HG03469 (cell line): ENCODE data around the gene ESYT3.

Experiments
- ATAC-seq: cut with Tn5 transposase; IDR thresholded peaks from one replicate; pipeline ENCODE4 v1.9.1; 2021; ENCODE audit warnings: mild to moderate bottlenecking, moderate library complexity, moderate number of reproducible peaks; ENCODE audit not compliant: unreplicated experiment

Gene ESYT3, protein sequence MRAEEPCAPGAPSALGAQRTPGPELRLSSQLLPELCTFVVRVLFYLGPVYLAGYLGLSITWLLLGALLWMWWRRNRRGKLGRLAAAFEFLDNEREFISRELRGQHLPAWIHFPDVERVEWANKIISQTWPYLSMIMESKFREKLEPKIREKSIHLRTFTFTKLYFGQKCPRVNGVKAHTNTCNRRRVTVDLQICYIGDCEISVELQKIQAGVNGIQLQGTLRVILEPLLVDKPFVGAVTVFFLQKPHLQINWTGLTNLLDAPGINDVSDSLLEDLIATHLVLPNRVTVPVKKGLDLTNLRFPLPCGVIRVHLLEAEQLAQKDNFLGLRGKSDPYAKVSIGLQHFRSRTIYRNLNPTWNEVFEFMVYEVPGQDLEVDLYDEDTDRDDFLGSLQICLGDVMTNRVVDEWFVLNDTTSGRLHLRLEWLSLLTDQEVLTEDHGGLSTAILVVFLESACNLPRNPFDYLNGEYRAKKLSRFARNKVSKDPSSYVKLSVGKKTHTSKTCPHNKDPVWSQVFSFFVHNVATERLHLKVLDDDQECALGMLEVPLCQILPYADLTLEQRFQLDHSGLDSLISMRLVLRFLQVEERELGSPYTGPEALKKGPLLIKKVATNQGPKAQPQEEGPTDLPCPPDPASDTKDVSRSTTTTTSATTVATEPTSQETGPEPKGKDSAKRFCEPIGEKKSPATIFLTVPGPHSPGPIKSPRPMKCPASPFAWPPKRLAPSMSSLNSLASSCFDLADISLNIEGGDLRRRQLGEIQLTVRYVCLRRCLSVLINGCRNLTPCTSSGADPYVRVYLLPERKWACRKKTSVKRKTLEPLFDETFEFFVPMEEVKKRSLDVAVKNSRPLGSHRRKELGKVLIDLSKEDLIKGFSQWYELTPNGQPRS

GRCh38 chr3:138434276-138434874, at the start of gene ESYT3:
Gene ESYT3 (plus strand): TSS chr3:138434616. CDS start chr3:138434799, 183 bp downstream.
- ATAC-seq, result no peak

GRCh38 chr3:138384976-138385375, 49.4 kb upstream of the ESYT3 start:
- ATAC-seq, result no peak

GRCh38 chr3:138389144-138389601, 45.2 kb upstream of the ESYT3 start:
- no peak for ATAC-seq

DNA sequence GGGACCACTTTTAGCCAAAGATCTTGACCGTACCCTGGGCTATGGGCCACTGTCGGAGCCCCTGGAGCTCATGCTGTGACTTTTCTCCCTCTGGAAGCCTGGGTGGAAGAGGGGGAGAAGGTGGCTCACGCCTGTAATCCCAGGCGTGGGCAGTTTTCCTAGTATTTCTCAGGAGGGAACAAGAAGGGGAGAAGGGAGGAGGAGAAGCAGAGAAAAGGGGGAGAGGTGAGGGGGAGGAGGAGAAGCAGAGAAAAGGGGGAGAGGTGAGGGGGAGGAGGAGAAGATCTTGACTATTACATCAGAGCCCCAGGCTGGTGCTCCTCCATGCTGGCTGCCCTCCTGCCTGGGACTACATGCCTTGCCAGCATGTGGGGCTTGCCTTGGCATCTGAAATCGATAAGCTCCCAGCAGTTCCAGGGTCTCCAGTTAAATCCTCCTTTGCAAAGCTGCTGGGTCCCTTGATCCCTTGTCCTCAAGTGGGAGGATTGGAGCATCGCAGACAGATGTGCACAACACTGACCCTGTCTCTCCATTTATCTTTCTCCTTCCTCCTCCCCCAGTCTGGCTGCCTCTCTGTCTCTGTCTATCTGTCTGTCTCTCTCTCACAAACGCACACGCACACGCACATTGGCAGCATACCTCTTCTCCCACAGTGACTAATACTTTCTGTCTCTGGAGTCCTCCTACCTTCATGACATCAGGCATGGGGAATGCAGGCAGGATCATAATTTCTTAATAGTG, 44.4 kb upstream of the ESYT3 start:
- ATAC-seq, result no peak

GRCh38 chr3:138390582-138390932, 43.9 kb upstream of the ESYT3 start:
- ATAC-seq, result no peak

DNA sequence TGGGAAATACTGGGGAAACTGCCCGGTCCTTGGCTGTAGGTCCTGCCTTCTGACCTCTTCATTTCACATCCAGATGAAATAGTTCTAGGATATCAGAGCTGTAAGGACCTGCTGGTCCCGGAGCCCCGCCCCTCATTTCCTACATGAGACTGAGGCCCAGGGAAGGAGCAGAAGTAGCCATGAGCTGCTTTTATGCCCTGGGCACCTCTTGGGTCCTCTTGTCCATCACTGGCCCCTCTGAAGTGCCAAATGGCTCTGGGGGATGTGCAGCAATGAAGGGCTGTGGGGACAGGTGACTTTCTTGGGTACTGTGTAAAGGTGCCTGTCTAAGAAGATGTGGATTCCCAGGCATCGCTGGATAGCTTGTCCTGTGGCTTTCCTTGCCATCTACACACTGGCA, 40.3 kb upstream of the ESYT3 start:
- no peak for ATAC-seq

GRCh38 chr3:138394686-138395085, 39.7 kb upstream of the ESYT3 start:
- ATAC-seq, result no peak

DNA sequence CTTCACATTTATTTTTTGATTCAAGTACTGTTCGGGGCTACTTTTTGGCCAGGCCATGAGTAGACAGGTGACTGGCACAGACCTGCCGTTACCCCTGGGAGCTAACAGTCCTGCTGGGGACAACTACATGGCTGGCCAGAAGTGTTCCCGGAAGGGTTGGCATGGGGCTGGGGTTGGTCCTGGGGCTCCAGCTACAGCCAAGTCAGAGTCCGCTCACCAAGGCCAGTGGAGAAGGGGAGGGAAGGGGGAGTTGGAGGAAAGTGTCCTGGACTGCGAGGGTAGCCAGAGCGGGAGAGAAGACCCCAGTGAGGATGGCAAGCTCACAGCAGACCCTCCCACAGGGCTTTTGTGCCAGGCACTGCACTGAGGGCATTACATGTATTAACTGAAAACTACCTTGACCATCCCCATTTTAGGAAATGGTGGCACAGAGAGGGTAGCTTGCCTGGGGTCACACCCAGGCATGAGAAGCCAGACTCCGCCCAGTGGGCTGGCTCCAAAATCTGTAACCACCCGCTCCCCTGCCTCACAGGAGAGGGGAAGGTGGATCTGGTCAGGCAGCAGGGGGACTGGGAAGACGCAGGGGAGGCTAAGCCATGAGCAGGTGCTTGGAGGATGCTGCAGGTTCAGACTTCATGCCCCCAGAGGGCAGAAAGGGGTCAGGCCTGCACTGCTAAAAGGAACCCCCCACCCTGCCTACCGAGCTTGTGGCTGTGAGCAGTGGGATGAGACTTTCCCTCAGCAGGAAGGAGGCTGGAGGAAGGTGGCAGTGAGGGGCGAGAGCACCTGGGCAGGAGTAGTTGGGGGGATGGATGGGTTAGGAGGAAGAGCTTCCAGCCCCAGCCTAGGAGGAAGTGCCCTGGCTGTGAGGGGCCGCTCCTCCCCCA, 38.3 kb upstream of the ESYT3 start:
- no peak for ATAC-seq

DNA sequence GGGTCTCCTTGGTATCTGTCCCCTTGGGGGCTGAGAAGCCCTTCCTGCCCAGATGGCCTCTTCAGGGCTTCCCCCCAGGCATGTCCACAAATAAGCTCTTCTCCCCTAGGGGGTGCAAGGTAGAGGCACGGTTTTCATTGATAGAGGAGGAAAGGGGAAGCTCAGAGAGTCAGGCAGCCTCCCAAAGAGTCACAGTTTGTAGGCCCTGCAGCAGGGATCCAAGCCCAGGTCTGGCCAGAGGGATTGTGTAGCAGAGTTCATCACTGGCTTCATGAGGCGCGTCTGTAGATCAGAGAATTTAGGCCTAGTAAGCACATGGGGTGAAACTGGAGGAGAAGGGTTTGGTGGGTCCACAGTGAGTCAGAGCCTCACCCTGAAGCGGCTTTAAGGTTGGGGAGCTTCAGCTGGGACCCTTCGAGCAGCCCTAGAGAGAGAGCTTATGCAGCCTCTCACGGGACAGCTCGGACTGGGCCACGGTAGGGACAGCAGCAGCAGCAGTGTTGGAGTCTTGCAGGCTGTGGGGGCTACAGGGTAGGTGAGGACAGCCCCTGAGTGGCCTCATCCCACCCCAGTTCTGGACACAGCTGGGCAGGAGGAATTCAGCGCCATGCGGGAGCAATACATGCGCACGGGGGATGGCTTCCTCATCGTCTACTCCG, 37.5 kb upstream of the ESYT3 start:
- ATAC-seq, result no peak

DNA sequence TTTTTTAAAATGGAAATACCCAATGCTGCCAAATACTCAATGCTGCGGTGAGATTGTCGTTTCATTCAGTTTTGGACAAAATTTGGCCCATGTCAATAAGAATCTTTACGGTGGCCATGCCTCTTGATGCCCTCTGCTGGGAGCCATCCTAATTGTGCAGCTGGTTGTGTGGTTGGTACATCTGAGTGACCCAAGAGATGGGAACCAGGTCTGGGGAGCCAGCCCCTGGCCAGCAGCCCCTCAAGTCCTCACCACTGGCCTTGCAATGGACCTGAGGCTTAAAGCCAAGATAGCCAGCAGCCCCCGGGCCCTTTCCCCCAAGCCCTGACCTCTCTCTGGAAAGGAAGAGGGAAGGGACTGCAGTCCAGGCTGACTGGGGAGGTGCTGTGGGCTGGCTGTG, 36.4 kb upstream of the ESYT3 start:
- no peak for ATAC-seq

DNA sequence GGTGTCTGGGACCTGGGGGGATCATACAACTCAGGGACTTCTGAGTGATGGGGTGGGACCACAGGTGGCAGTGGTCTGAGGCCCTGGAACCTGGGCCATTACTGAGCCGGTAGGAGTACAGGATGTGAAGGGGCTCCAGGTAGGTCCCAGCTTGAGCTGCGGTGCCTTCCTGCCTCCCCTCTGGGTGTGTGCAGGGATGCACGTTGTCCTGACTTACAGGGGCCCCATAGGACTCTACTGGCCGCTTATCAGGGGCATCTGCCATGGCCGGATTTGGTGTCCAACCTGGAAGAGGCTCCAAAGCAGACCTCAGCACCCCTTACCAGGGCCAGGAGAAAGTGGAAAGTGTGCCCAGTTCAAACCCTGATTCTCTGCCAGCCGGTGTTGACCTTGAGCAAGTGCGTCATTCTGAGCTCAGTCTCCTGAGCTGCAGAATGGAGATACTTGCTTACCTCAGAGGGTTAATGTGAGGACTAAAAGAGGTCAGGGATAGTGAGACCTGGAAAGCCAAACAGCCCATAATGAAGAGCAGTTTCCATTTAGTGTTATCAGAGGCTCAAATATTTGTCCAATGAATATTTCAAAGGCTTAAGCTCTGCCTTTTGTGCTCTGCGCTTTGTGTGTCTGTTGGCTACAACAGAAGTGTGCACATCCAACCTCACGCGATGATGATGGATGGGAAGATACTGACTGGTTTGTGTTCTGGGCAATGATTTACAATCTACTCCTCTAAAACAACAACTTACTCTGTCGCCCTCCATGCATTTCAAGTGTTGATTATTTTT, 35.4 kb upstream of the ESYT3 start:
- ATAC-seq, result no peak

DNA sequence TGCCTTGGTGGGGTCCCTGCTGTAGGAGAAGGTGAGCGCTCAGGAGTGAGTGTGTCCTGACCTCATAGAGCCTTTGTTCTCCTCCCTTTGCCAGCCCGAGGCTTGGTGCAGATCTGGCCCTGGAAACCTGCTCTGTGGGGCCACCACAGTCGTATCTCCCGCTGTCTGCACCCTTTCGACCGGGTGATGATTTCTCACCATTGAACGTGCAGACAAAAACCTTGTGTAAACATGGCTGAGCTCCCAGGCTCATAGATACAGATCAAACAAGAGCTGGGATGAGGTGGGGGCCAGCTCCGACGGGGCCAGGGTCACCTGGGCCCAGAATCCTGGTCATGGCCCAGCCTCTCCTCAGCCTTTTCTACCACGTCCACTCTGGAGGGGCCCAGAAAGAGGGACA, 34.6 kb upstream of the ESYT3 start:
- ATAC-seq, result no peak

- no peak for ATAC-seq
These were observed 33.8 kb upstream of the ESYT3 start for GRCh38 chr3:138400651-138401070.

DNA sequence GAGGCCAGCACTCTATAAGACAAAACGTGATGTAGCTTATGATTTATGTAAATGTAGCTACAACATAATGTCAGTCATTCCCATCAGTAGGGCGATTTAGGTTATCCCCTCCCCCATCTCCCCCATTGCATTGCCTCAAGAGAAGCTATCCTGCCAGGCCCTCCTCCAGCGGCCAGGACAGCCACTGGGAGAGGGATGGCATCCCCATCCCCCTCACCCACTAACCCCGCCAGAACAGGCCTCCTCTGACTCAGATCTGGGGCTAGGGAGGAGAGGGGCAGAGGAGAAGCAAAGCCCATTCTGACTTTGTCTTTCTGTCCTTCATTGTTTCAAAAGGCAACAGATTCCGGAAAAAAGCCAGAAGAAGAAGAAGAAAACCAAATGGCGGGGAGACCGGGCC, 32.6 kb upstream of the ESYT3 start:
- ATAC-seq, result no peak

DNA sequence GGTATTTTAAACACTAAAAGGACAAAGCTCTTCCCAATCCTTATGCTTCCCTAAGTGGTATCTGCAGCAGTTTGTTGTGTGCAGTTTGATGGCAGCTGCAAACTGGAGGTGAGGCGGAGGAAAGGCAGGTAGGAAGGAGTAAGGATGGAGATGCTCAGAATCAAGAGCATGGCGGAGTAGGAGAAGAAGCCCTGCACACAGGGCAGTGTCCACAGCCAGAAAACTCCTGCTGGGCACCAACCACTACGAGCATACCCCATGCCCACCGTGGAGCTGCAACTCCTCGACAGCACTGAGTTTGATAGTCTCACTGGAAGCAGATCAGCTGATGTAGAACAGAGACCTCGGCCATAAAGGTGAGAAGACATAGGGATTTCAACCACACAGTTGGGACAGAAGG, 30.3 kb upstream of the ESYT3 start:
- no peak for ATAC-seq

- ATAC-seq, result no peak
These were observed 29.4 kb upstream of the ESYT3 start for GRCh38 chr3:138405001-138405400.

GRCh38 chr3:138405486-138405885, 28.9 kb upstream of the ESYT3 start:
- ATAC-seq, result no peak

GRCh38 chr3:138406606-138407005, 27.8 kb upstream of the ESYT3 start:
- no peak for ATAC-seq
